OCI-LY7 (cell line): Measurements from ENCODE around the gene PNMA6E. TPM values are rescaled to one million over a fixed set of nuclear protein-coding genes. Genes with fewer than 3 reads are reported as not detected.

Source experiments
- BruUV-seq: library from RNA; stranded (reverse); fragments of 400-500 nt; replicated peaks from 2 replicates; lab custom pipeline; 2021; lab: Mats Ljungman, UMichigan
- CTCF ChIA-PET: fragments of 300-600 bp; sonication (Branson Sonifier 250); formaldehyde crosslinking; loops from one replicate; lab custom pipeline; 2022; ENCODE audit warnings: antibody characterized with exemption; ENCODE audit not compliant: unreplicated experiment; lab: Charles Lee
- POLR2A ChIA-PET: fragments of 300-600 bp; sonication (Branson Sonifier 250); formaldehyde crosslinking; loops from one replicate; lab custom pipeline; 2022; ENCODE audit warnings: antibody characterized with exemption; lab: Charles Lee
- DNase-seq: peaks from one replicate; pipeline ENCODE4 v3.0.0-alpha.2; 2015; ENCODE audit warnings: low spot score
- H2AFZ ChIP-seq: fragments of 200-600 bp; sonication (generic), shearing (Covaris generic); 2 replicates; pipeline ENCODE4 v1.6.1; 2014; ENCODE audit warnings: mild to moderate bottlenecking, antibody characterized with exemption, low read length, moderate library complexity
- H3K27ac ChIP-seq: fragments of 200-600 bp; sonication (generic); 2 replicates; pipeline ENCODE4 v1.5.1; 2014; ENCODE audit warnings: mixed run types, low read depth, mild to moderate bottlenecking, moderate library complexity, low read length, inconsistent platforms; ENCODE audit not compliant: poor library complexity, severe bottlenecking
- H3K36me3 ChIP-seq: fragments of 200-600 bp; sonication (generic); 2 replicates; pipeline ENCODE4 v1.6.1; 2014; ENCODE audit warnings: mild to moderate bottlenecking, antibody characterized with exemption, low read length, moderate library complexity, mixed read lengths; ENCODE audit not compliant: insufficient read depth
- H3K4me1 ChIP-seq: fragments of 200-600 bp; sonication (generic); 2 replicates; pipeline ENCODE4 v1.5.1; 2014; ENCODE audit warnings: mild to moderate bottlenecking, low read length; ENCODE audit not compliant: insufficient read depth, poor library complexity, severe bottlenecking
- H3K4me2 ChIP-seq: fragments of 200-600 bp; sonication (generic); 2 replicates; pipeline ENCODE4 v1.6.1; 2014; ENCODE audit warnings: mild to moderate bottlenecking, low read length
- H3K4me3 ChIP-seq: fragments of 200-600 bp; sonication (generic); 2 replicates; pipeline ENCODE4 v1.5.1; 2014; ENCODE audit warnings: mild to moderate bottlenecking, low read depth, low read length; ENCODE audit not compliant: poor library complexity, severe bottlenecking
- H3K79me2 ChIP-seq: fragments of 200-600 bp; sonication (generic); 2 replicates; pipeline ENCODE4 v1.6.1; 2016; ENCODE audit warnings: low read depth, mild to moderate bottlenecking, low read length, moderate library complexity, mixed read lengths; ENCODE audit not compliant: insufficient read depth
- H3K9me2 ChIP-seq: fragments of 200-600 bp; sonication (generic); 2 replicates; pipeline ENCODE4 v1.6.1; 2016; ENCODE audit warnings: mild to moderate bottlenecking, low read length, mixed read lengths; ENCODE audit not compliant: insufficient read depth
- H3K9me3 ChIP-seq: fragments of 200-600 bp; sonication (generic); 2 replicates; pipeline ENCODE4 v1.6.1; 2014; ENCODE audit warnings: mild to moderate bottlenecking, mixed run types, low read length, mixed read lengths
- H4K20me1 ChIP-seq: fragments of 200-600 bp; sonication (generic); 2 replicates; pipeline ENCODE4 v1.6.1; 2014; ENCODE audit warnings: mild to moderate bottlenecking, antibody characterized with exemption, low read length, moderate library complexity, mixed read lengths; ENCODE audit not compliant: insufficient read depth
- EZH2phosphoT487 ChIP-seq: fragments of 200-600 bp; sonication (generic); IDR thresholded peaks from 2 replicates; pipeline ENCODE4 v1.6.1; 2018; ENCODE audit warnings: low read depth, borderline replicate concordance, mild to moderate bottlenecking, mixed run types, antibody characterized with exemption, low read length, moderate library complexity, mixed read lengths
- intact Hi-C: fragments of 100-400 bp; cut with micrococcal nuclease; formaldehyde crosslinking; loops from one replicate; pipeline ENCODE4 v1.10.0; 2022; ENCODE audit not compliant: unreplicated experiment
- total RNA-seq, 2 experiments: library from RNA; depleted of rRNA in 1 of 2; stranded (reverse); fragments of >200 nt in 1 of 2; shearing (Covaris generic) in 1 of 2; gene quantifications; 2 replicates each; pipeline ENCODE4 v1.2.3, GENCODE V29; 2014 to 2022
- TF ChIP-seq, protein P1 (sequence below): fragments of 200-600 bp; sonication (generic); conservative IDR thresholded peaks from 2 replicates; pipeline ENCODE4 v1.5.1; 2014; ENCODE audit warnings: mild to moderate bottlenecking, antibody characterized with exemption, low read length, moderate library complexity, mixed read lengths

Gene PNMA6E
- total RNA-seq, 2 experiments from 2014 or later = not detected

DNA sequence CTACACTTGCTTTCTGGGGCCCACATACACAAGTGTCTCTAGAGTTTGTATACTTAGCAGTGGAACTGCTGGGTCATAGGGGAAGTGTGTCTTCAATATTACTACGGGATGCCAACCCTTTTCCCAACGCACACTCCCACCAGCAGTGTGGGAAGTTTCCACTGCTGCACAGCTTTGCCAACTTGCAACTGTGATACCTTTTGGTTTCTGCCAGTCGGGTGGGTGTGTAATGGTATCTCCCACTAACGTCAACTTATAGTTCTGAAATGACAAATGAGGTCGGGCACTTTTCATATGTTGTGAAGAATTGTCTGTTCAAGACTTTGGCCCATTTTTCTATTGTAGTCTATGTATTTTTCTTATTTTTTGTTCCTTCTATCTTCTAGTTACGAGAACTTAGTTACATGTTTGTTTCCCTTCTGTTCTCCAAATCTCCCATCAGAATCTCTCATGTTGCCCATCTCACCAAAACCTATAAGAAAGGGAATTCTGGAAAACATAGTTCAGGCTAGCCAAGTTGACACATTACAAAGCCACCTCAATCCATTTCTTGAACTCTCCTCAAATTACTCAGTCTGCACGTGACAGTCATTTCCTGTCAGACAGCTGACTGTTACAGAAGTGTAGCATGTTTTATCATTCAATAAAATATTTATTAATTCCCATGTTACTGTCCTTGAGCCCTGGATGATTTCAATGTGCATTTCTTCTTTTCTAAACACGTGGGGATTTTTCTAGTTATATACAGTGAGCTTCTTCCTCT, 30.7 kb downstream of the PNMA6E start:
- H2AFZ ChIP-seq = no peak overlapping the region
- intact Hi-C loops = no loop called here

DNA sequence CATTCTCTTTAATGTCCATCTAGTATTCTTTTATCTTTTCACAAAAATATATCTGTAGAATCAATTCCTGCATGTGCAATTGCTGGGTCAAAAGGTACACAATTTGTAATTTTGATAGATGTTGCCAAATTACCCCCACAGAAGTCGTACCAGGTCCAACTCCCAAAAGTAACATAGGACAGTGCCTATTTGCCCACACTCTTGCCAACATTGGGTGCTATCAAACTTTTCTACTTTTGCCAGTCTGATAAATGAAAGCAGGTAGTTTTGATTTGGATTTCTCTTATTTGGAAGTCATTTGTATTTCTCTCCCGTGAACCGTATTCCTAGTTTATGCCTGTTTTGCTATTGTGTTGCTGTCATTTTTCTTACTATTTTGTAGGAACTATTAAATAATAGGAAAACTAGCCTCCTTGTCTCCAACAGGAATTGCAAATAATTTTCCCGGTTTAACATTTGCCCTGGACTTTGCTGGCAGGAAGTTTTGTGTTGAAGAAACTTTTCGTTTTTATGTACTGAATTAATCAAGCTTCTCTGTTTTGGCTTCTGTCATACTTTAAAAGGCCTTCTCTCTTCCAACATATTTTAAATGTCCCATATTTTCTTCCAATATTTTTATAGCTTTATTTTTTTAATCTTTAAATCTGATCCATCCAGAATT, 34.1 kb downstream of the PNMA6E start:
- Histone ChIP-seq H4K20me1 (no peaks in the 10 kb centered on the region), H3K4me1 (peaks cover 7% of the 10 kb centered on the region), H3K9me3 (no peaks in the 10 kb centered on the region), H3K4me3 (no peak overlapping the region), H2AFZ (no peak overlapping the region), H3K36me3 (no peaks in the 10 kb centered on the region), H3K27ac (no peak overlapping the region), H3K9me2 (no peaks in the 10 kb centered on the region), H3K79me2 (no peaks in the 10 kb centered on the region), H3K4me2 (no peak overlapping the region)
- no peak for TF ChIP-seq EZH2phosphoT487
- TF ChIP-seq, protein P1, sequence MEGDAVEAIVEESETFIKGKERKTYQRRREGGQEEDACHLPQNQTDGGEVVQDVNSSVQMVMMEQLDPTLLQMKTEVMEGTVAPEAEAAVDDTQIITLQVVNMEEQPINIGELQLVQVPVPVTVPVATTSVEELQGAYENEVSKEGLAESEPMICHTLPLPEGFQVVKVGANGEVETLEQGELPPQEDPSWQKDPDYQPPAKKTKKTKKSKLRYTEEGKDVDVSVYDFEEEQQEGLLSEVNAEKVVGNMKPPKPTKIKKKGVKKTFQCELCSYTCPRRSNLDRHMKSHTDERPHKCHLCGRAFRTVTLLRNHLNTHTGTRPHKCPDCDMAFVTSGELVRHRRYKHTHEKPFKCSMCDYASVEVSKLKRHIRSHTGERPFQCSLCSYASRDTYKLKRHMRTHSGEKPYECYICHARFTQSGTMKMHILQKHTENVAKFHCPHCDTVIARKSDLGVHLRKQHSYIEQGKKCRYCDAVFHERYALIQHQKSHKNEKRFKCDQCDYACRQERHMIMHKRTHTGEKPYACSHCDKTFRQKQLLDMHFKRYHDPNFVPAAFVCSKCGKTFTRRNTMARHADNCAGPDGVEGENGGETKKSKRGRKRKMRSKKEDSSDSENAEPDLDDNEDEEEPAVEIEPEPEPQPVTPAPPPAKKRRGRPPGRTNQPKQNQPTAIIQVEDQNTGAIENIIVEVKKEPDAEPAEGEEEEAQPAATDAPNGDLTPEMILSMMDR = no peak
- intact Hi-C loops = no loop called here
- no TSS peak for BruUV-seq
- ChIA-PET CTCF (no interaction called here), POLR2A (no interaction called here)
- no peak for DNase-seq

More for the DNA sequence above, 30.7 kb downstream of the PNMA6E start:
- no peak overlapping the region for H3K4me2 ChIP-seq
- no peaks in the 10 kb centered on the region for H3K36me3 ChIP-seq
- no peaks in the 10 kb centered on the region for H4K20me1 ChIP-seq
- no peaks in the 10 kb centered on the region for H3K9me3 ChIP-seq
- BruUV-seq = no TSS peak
- no peak for DNase-seq
- no peaks in the 10 kb centered on the region for H3K79me2 ChIP-seq
- POLR2A ChIA-PET = no interaction called here
- H3K27ac ChIP-seq = no peak overlapping the region
- CTCF ChIA-PET = no interaction called here
- no peak for TF ChIP-seq EZH2phosphoT487
- TF ChIP-seq, protein P1 = no peak
- H3K9me2 ChIP-seq = no peaks in the 10 kb centered on the region
- peaks cover 14% of the 10 kb centered on the region for H3K4me1 ChIP-seq
- H3K4me3 ChIP-seq = no peak overlapping the region

DNA sequence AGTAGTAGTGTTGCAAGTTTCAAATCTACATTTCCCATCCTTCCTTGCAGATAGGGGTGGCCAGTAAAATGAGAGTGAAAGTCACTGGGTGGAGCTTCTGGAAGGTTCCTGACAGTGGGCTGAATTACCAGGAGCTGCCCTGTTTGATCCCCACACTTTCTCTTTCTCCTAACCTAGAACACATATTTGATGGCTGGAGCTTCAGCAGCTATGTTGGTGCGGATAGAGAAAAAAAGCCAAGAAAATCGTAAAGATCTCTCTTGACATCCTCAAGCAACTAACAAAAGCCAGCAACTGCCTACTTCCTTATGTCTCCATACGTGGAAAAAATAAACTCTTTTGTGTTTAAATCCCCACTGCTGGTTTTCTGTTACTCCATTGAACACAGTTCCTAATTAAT, 35.0 kb downstream of the PNMA6E start:
- no peak overlapping the region for H3K4me3 ChIP-seq
- no peak overlapping the region for H2AFZ ChIP-seq
- no TSS peak for BruUV-seq
- H4K20me1 ChIP-seq = no peaks in the 10 kb centered on the region
- intact Hi-C loops = no loop called here
- DNase-seq = no peak
- H3K27ac ChIP-seq = no peak overlapping the region
- H3K4me1 ChIP-seq = peaks cover 7% of the 10 kb centered on the region
- H3K9me3 ChIP-seq = no peaks in the 10 kb centered on the region
- ChIA-PET POLR2A (no interaction called here), CTCF (no interaction called here)
- no peak overlapping the region for H3K4me2 ChIP-seq
- no peaks in the 10 kb centered on the region for H3K9me2 ChIP-seq
- no peak for TF ChIP-seq EZH2phosphoT487
- TF ChIP-seq, protein P1 = no peak
- H3K36me3 ChIP-seq = no peaks in the 10 kb centered on the region
- H3K79me2 ChIP-seq = no peaks in the 10 kb centered on the region
